WERI-Rb-1 (cell line): ENCODE data around the gene ZNF99.
A peak's percentile ranks its signal among the peaks of the same experiment; 100 is the strongest.

ENCODE experiments used
- DNase-seq: peaks from one replicate; pipeline ENCODE4 v3.0.0-alpha.2; 2020
- H3K27ac ChIP-seq: fragments of 250-450 bp; sonication (Bioruptor Pico); 2 replicates; pipeline ENCODE4 v1.5.1; 2020; ENCODE audit warnings: mild to moderate bottlenecking, moderate library complexity
- H3K27me3 ChIP-seq: fragments of 250-450 bp; sonication (Bioruptor Pico); 2 replicates; pipeline ENCODE4 v1.5.1; 2021; ENCODE audit warnings: mild to moderate bottlenecking, low read depth, moderate library complexity; ENCODE audit not compliant: insufficient read depth, severe bottlenecking
- H3K36me3 ChIP-seq: fragments of 250-450 bp; sonication (Bioruptor Pico); 2 replicates; pipeline ENCODE4 v1.5.1; 2020; ENCODE audit warnings: mild to moderate bottlenecking, moderate library complexity
- H3K4me3 ChIP-seq: 2 replicates; pipeline ENCODE4 v1.5.1; 2011; ENCODE audit warnings: low read depth, mild to moderate bottlenecking, control low read depth, low read length
- H3K9me3 ChIP-seq: fragments of 250-450 bp; sonication (Bioruptor Pico); 2 replicates; pipeline ENCODE4 v1.5.1; 2021; ENCODE audit warnings: mild to moderate bottlenecking, moderate library complexity; ENCODE audit not compliant: severe bottlenecking
- CTCF ChIP-seq: IDR thresholded peaks from 2 replicates; pipeline ENCODE4 v1.5.1; 2011; ENCODE audit warnings: low read depth, mild to moderate bottlenecking, control low read depth, inconsistent platforms, low read length

The ZNF99 gene

GRCh38 chr19:22783651-22784410, at the start of gene ZNF99:
Gene ZNF99 (minus strand): TSS chr19:22784151. CDS start chr19:22784016, 135 bp downstream.
- peak within 1 kb of the TSS; percentile 43; the same call in 1 of the 2 replicates for H3K27ac ChIP-seq
- peaks cover 14% of the 10 kb centered on the region for H3K27me3 ChIP-seq
- H3K36me3 ChIP-seq = no peaks in the 10 kb centered on the region
- TF ChIP-seq CTCF = no peak
- peak; percentile 55 for DNase-seq
- peak within 1 kb of the TSS; percentile 28 for H3K4me3 ChIP-seq
- H3K9me3 ChIP-seq = peaks cover 9% of the 10 kb centered on the region

DNA sequence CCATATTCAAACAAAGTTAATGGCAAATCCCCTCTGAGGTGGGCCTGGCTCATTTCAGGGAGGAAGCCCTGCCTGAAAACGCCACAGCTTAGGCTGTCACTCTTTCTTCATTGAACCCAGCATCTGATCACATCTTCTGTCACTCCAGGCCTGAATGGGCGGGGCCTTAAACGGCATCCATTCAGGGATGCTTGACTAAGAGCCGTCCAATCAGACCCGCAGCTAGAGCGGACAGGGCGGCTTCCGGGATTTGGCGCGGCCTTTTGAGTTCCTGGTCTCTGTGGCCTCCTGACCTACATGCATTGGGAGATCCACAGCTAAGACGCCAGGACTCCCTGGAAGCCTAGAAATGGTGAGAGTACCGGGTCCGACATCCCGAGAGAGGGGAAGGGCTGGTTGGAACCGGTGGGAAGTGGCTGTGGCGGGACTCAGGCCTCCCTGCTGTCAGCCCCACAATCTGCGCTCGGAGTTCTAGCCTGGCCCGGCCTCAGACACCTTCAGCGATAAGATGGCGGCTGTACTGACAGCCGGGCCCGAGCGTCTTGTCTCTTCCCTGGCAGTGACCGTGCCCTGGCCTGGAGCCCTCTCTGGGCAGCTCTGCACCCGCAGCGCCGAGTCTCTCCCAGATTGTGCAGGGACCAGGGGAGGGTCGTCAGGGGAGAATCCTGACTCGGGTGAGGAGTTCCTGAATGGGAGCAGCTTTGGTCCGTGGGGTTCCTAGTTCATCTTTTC, 48.2 kb upstream of the ZNF99 start, which contains the start of gene ZNF723:
TSS of gene ZNF723 (plus strand) at position 261 of the 732 bp plus-strand sequence. CDS start at position 350, 89 bp downstream.
- no peaks in the 10 kb centered on the region for H3K36me3 ChIP-seq
- no peak for DNase-seq
- no peak within 1 kb of the TSS for H3K27ac ChIP-seq
- H3K9me3 ChIP-seq = peaks cover 15% of the 10 kb centered on the region
- no peak for TF ChIP-seq CTCF
- peaks cover 25% of the 10 kb centered on the region for H3K27me3 ChIP-seq
- H3K4me3 ChIP-seq = no peak within 1 kb of the TSS

DNA sequence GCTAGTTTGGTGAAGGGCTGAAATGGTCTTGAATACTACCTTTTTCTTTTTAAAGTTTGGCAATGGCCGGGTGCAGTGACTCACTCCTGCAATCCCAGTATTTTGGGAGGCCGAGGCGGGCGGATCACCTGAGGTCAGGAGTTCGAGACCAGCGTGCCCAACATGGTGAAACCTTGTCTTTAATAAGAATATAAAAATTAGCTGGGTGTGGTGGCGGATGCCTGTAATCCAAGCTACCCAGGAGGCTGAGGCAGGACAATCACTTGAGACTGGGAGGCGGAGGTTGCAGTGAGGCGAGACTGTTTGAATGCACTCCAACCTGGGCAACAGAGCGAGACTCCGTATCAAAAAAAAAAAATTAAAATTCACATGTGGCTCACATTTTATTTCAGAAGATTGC, 47.3 kb upstream of the ZNF99 start:
- no peak for TF ChIP-seq CTCF
- Histone ChIP-seq H3K9me3 (peaks cover 15% of the 10 kb centered on the region), H3K27me3 (peaks cover 25% of the 10 kb centered on the region), H3K27ac (no peak overlapping the region), H3K36me3 (no peaks in the 10 kb centered on the region), H3K4me3 (no peak overlapping the region)
- no peak for DNase-seq

- Histone ChIP-seq H3K36me3 (no peaks in the 10 kb centered on the region), H3K27me3 (peaks cover 2% of the 10 kb centered on the region), H3K4me3 (no peak overlapping the region), H3K9me3 (peaks cover 2% of the 10 kb centered on the region), H3K27ac (no peak overlapping the region)
- no peak for DNase-seq
- TF ChIP-seq CTCF = no peak
These were observed 30.2 kb upstream of the ZNF99 start for GRCh38 chr19:22814124-22814523.

DNA sequence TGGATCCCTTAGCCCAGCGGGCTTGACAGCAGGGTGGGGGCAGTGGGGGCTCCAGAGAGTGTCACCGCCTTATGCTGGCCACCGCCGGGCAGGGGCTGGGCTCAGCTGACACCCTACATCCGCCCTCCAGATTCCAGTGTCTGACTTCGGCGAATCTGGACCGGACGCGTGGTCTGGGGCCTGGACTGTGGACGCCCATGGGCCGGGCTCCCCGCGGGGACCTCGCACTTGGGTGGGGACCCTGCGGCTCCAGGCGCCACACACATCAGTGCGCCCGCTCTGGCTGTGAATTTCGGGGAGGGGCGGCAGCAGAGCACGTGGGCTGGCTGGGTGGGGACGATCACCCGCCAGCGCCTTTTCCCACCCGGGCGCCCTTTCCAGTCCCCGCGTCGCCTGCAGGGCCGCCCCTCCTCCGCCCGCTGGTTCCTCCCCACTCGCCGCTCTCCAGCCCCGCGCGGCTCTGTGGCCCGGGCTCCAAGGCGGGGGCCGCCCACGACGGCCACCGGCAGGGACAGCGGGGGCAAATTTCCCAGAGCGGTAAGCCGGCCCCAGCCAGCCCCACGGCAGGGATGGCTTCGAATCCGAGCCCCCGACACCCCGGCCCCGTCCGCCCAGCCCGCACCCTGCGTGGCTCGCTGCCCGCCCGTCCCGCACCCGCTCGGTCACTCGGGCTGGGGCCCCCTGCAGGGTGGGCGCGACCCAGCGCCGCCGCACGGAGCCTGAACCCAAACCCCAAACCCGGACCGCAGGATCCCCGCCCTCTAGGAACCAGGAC, 23.3 kb upstream of the ZNF99 start:
- H3K4me3 ChIP-seq = no peak overlapping the region
- DNase-seq = no peak
- H3K27me3 ChIP-seq = peaks cover 19% of the 10 kb centered on the region
- peaks cover 7% of the 10 kb centered on the region for H3K9me3 ChIP-seq
- no peaks in the 10 kb centered on the region for H3K36me3 ChIP-seq
- no peak for TF ChIP-seq CTCF
- no peak overlapping the region for H3K27ac ChIP-seq
